ENCODE results near the gene IRAK4.

DNA sequence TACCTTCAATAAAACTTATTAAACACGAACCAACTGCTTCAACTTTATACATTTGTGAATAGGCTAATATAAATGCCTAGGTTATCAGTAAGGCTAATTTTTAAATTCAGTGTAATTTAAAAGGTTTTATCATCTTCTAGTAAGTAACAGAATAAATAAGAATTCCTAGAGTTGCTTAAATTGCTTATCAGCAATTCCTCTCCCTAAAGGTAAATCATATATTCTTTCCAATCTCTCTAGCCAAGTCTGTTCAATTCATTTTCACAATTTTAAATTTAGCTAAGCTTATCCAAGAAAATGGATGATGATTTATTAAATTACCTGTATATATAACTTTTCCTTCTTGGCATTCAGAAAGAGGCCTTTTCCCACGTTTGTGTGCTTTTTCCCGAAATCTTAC is 4.7 kb upstream of the IRAK4 start:
- TF ChIP-seq, protein P1, sequence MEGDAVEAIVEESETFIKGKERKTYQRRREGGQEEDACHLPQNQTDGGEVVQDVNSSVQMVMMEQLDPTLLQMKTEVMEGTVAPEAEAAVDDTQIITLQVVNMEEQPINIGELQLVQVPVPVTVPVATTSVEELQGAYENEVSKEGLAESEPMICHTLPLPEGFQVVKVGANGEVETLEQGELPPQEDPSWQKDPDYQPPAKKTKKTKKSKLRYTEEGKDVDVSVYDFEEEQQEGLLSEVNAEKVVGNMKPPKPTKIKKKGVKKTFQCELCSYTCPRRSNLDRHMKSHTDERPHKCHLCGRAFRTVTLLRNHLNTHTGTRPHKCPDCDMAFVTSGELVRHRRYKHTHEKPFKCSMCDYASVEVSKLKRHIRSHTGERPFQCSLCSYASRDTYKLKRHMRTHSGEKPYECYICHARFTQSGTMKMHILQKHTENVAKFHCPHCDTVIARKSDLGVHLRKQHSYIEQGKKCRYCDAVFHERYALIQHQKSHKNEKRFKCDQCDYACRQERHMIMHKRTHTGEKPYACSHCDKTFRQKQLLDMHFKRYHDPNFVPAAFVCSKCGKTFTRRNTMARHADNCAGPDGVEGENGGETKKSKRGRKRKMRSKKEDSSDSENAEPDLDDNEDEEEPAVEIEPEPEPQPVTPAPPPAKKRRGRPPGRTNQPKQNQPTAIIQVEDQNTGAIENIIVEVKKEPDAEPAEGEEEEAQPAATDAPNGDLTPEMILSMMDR (IDR thresholded peaks at IDR 0.05) = no peak
- TF ChIP-seq EP300 (IDR thresholded peaks at IDR 0.05) = no peak
- TF ChIP-seq POLR2AphosphoS5 (IDR thresholded peaks at IDR 0.05) = no peak
- no peak for TF ChIP-seq POLR2A (IDR thresholded peaks at IDR 0.05)
